ENCODE results near the gene OBSCN.

DNA sequence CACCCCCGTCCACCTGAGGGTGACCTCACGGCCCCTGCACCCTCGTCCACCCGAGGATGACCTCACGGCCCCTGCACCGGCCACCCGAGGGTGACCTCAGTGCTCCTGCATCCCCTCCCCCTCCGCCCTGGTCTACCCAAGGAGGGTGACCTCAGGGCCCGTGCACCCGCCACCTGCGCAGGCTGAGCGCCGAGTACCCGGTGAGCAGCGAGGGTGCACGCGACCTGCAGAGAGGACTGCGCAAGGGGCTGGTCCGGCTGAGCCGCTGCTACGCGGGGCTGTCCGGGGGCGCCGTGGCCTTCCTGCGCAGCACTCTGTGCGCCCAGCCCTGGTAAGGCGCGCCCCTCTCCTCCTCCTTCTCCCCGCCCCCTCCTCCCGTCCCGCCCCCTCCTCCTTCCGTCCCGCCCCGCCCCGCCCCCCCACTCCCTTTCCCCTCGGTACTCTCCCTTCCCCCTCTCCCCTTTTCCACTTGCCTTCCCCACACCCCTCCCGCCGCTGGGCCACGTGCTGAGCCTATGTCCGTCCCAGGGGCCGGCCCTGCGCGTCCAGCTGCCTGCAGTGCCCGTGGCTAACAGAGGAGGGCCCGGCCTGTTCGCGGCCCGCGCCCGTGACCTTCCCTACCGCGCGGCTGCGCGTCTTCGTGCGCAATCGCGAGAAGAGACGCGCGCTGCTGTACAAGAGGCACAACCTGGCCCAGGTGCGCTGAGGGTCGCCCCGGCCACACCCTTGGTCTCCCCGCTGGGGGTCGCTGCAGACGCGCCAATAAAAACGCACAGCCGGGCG, 170.4 kb downstream of the OBSCN start:
- TF ChIP-seq PAX5 (IDR thresholded peaks at IDR 0.05; ENCODE audit: insufficient read depth, low read length, severe bottlenecking) (no peak), POLR2A (IDR thresholded peaks at IDR 0.05; ENCODE audit: low read depth, low read length) (no peak)

Measured in GM12891 (cell line).